ENCODE results near the gene GRIP2. TPM values are rescaled to one million over a fixed set of nuclear protein-coding genes. Genes with fewer than 3 reads are reported as not detected.

The GRIP2 gene
- total RNA-seq, 2 experiments from 2014 or later: not detected

DNA sequence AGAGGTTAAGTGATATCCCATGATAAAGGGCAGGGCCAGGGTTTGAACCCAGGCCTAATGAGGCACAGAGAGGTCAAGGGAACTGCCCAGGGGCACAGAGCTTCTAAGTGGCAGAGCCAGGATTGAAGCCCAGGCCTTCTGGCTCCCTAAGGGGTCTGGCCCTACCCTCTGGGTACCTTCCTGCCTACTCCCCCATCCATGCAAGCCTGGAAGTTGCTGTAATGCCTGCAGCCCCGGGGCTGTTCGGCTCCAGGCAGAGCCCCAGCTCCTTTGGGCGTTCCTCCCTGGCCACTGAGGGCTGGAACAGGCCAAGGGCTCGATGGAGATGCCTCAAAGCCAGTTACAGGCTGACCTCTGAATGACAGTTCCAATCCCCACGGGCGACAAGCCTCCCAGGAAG is 4.5 kb downstream of the GRIP2 start:
- H3K27ac Mint-ChIP-seq: no peak overlapping the region
- H3K9me3 ChIP-seq (ENCODE audit: control insufficient read depth in 1 of 2, insufficient read depth in 1 of 2, low read length in 2 of 2): no peaks in the 10 kb centered on the region
- H3K4me1 ChIP-seq (ENCODE audit: insufficient read depth, low read length): no peaks in the 10 kb centered on the region
- H3K27me3 ChIP-seq (ENCODE audit: control insufficient read depth in 1 of 2, insufficient read depth in 2 of 2, low read length in 2 of 2): peaks cover 0 to 15% of the 10 kb centered on the region in 2 experiments
- H3K4me3 ChIP-seq (ENCODE audit: low read length): no peak overlapping the region
- H3K4me3 Mint-ChIP-seq: no peak overlapping the region
- no peaks in the 10 kb centered on the region for H3K9me3 Mint-ChIP-seq
- no peaks in the 10 kb centered on the region for H3K4me1 Mint-ChIP-seq (ENCODE audit: low read depth)
- DNase-seq (no peak), ATAC-seq (ENCODE audit: poor library complexity) (no peak)
- CTCF ChIA-PET: no interaction called here
- intact Hi-C loops (cut with DNase I, micrococcal nuclease): no loop called here
- no peaks in the 10 kb centered on the region for H3K36me3 ChIP-seq (ENCODE audit: insufficient read depth, low read length)
- TF ChIP-seq, protein P1, sequence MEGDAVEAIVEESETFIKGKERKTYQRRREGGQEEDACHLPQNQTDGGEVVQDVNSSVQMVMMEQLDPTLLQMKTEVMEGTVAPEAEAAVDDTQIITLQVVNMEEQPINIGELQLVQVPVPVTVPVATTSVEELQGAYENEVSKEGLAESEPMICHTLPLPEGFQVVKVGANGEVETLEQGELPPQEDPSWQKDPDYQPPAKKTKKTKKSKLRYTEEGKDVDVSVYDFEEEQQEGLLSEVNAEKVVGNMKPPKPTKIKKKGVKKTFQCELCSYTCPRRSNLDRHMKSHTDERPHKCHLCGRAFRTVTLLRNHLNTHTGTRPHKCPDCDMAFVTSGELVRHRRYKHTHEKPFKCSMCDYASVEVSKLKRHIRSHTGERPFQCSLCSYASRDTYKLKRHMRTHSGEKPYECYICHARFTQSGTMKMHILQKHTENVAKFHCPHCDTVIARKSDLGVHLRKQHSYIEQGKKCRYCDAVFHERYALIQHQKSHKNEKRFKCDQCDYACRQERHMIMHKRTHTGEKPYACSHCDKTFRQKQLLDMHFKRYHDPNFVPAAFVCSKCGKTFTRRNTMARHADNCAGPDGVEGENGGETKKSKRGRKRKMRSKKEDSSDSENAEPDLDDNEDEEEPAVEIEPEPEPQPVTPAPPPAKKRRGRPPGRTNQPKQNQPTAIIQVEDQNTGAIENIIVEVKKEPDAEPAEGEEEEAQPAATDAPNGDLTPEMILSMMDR (IDR thresholded peaks at IDR 0.05): no peak
- H3K27ac ChIP-seq (ENCODE audit: low read depth in 1 of 2, low read length in 2 of 2): no peak overlapping the region
- no peaks in the 10 kb centered on the region for H3K27me3 Mint-ChIP-seq
- no peaks in the 10 kb centered on the region for H3K36me3 Mint-ChIP-seq (ENCODE audit: low read depth)
- POLR2A ChIA-PET: no interaction called here

DNA sequence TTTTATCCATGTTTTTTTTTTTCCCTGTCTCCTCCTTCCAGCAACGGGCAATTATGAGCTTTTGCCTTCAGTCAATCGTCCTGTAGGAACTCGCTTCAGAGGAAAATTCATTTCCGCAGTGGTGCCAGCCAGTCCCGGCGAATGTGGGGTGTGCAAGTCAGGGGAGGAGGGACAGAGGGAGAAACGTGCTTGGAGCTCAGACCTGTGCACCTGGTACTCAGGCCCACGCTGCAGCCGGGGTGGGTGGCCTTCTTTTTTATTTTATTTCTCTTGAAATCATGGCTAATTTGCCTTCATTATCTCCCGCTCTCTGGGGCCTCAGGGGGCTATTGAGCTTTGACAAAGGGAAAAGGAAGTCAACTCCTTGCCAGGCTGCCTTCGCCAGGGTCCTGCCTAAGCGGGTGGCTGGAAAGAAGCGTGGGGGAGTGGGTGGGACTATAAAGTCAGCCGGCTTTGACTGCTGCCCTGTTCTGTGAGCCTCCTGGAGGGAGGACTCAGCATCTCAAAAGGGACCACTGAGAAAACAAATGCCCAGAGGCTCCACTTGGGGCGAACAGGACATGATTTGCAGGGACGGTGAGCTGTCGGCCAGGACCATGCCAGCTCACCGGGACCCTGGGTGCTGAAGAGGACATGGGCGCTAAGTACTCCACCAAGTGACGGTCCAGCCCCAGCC is 5.5 kb downstream of the GRIP2 start:
- POLR2A ChIA-PET: no interaction called here
- Mint-ChIP-seq H3K4me3 (no peak overlapping the region), H3K4me1 (ENCODE audit: low read depth) (no peaks in the 10 kb centered on the region), H3K27ac (no peak overlapping the region), H3K9me3 (no peaks in the 10 kb centered on the region), H3K36me3 (ENCODE audit: low read depth) (no peaks in the 10 kb centered on the region), H3K27me3 (peaks cover 4% of the 10 kb centered on the region)
- no peak overlapping the region for H3K27ac ChIP-seq (ENCODE audit: low read depth in 1 of 2, low read length in 2 of 2)
- H3K9me3 ChIP-seq (ENCODE audit: control insufficient read depth in 1 of 2, insufficient read depth in 1 of 2, low read length in 2 of 2): no peaks in the 10 kb centered on the region
- no peaks in the 10 kb centered on the region for H3K36me3 ChIP-seq (ENCODE audit: insufficient read depth, low read length)
- no peak overlapping the region for H3K4me3 ChIP-seq (ENCODE audit: low read length)
- H3K27me3 ChIP-seq (ENCODE audit: control insufficient read depth in 1 of 2, insufficient read depth in 2 of 2, low read length in 2 of 2): peaks cover 0 to 15% of the 10 kb centered on the region in 2 experiments
- DNase-seq (no peak), ATAC-seq (ENCODE audit: poor library complexity) (no peak)
- H3K4me1 ChIP-seq (ENCODE audit: insufficient read depth, low read length): no peaks in the 10 kb centered on the region
- TF ChIP-seq, protein P1 (IDR thresholded peaks at IDR 0.05): no peak
- CTCF ChIA-PET: no interaction called here
- intact Hi-C loops (cut with DNase I, micrococcal nuclease): no loop called here

DNA sequence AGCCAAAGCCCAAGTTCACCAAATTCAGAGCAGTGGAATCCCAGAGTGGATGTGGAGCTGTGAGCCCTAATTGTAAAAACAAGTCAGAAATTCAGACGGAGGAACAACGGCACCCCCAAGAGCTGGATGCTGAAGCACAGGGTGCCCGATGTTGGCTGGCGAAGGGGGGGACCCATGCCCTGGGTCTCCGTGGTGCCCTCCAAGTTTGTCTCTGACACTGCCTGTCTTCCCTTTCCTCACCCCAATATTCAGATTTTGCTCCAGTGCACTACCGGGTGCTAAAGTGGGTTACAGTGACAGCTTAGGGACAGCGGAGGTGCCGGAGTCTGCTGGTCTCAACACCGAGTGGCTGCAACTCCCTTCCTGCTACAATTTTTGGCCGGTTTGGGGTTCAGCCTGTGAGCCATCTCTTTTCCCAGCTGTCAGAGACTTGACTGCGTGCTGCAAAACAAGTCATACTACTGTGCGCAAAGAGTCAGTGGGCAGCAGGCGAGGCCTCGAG is 6.6 kb downstream of the GRIP2 start:
- CTCF ChIA-PET: no interaction called here
- Histone ChIP-seq H3K9me3 (ENCODE audit: control insufficient read depth in 1 of 2, insufficient read depth in 1 of 2, low read length in 2 of 2) (no peaks in the 10 kb centered on the region), H3K27ac (ENCODE audit: low read depth in 1 of 2, low read length in 2 of 2) (no peak overlapping the region), H3K27me3 (ENCODE audit: control insufficient read depth in 1 of 2, insufficient read depth in 2 of 2, low read length in 2 of 2) (peaks cover 0 to 15% of the 10 kb centered on the region in 2 experiments), H3K4me1 (ENCODE audit: insufficient read depth, low read length) (no peaks in the 10 kb centered on the region), H3K4me3 (ENCODE audit: low read length) (no peak overlapping the region), H3K36me3 (ENCODE audit: insufficient read depth, low read length) (no peaks in the 10 kb centered on the region)
- Mint-ChIP-seq H3K36me3 (ENCODE audit: low read depth) (no peaks in the 10 kb centered on the region), H3K4me3 (no peak overlapping the region), H3K9me3 (no peaks in the 10 kb centered on the region), H3K27ac (no peak overlapping the region), H3K4me1 (ENCODE audit: low read depth) (no peaks in the 10 kb centered on the region), H3K27me3 (peaks cover 4% of the 10 kb centered on the region)
- POLR2A ChIA-PET: no interaction called here
- no peak for DNase-seq
- TF ChIP-seq, protein P1 (IDR thresholded peaks at IDR 0.05): no peak
- no peak for ATAC-seq (ENCODE audit: poor library complexity)
- intact Hi-C loops (cut with DNase I, micrococcal nuclease): no loop called here
